Measurements from ENCODE around the gene SLC25A5.

GRCh38 chrX:119427795-119428185 lies 40.5 kb upstream of the SLC25A5 start:
- TF ChIP-seq CTCF (IDR thresholded peaks at IDR 0.05): no peak
- no peak for TF ChIP-seq POLR2A (IDR thresholded peaks at IDR 0.05)
